Left colon (tissue), 2 donors: ENCODE measurements around the gene ATXN1. TPM values are rescaled to one million over a fixed set of nuclear protein-coding genes. Genes with fewer than 3 reads are reported as not detected.

Experiments
- ATAC-seq: fragments of 200-7000 bp; cut with Tn5 transposase; one replicate; pipeline ENCODE4 v1.9.1; 2020; ENCODE audit warnings: mild to moderate bottlenecking, moderate library complexity
- DNase-seq, 2 donors: peaks; one replicate each; pipeline ENCODE4 v3.0.0-alpha.2; 2020
- intact Hi-C, 2 donors: fragments of 100-400 bp; cut with DNase I in 1 of 2; cut with micrococcal nuclease in 1 of 2; formaldehyde crosslinking; loops; one replicate each; pipeline versions ENCODE4 v1.11.2 to v1.14.0; 2022; cut with DNase I, micrococcal nuclease
- total RNA-seq, 2 donors: library from RNA; stranded (reverse); fragmentation: NEBNext Ultra II Directional; extraction: Animal tissue kit (Norgen Biotek cat#: 25700); gene quantifications; one replicate each; pipeline ENCODE4 v1.2.1, GENCODE V29; 2021
- donor health status: DM: no; HTN: no; CAD: no.
- donor health status: DM: yes; HTN: yes; CAD: no.

ATXN1 gene
- total RNA-seq, 2 donors from 2014 or later, result 26.9 to 55.1 TPM

DNA sequence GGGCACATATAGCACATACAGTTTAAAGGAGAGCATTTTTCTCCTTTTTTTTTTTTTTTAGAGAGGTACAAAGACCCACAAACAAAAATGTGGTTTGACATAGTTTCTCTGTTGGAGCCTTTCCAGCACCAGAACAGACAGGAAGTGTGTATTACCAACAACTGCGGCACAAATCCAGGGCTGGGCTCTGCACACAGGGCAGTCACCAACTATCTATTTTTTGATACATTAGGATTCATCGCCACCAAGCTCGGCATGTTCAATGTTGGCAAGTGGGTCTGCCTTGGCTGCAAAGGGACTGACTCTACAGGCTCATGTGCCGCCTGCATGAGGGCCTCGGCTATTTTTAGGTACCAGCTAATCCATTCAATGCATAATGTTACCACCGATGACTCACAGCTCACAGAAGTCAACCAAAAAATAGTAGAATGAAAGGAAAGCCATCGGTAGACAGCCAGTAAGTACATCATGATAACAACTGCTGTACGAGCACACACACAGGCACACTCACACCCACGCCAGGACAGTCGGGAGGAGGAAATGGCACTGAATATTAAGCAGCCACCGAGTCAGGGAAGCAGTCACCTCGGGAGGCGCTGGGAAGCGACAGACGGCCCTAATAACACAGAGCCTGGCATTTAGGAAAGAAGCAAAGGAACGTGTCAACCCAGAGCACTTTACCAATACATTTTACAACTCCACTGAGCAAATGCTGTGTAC is 441.3 kb downstream of the ATXN1 start:
- ATAC-seq (peak; percentile 34), DNase-seq (peak in 1 of 2 donors; percentile 37)
- intact Hi-C loops, result no loop called here

DNA sequence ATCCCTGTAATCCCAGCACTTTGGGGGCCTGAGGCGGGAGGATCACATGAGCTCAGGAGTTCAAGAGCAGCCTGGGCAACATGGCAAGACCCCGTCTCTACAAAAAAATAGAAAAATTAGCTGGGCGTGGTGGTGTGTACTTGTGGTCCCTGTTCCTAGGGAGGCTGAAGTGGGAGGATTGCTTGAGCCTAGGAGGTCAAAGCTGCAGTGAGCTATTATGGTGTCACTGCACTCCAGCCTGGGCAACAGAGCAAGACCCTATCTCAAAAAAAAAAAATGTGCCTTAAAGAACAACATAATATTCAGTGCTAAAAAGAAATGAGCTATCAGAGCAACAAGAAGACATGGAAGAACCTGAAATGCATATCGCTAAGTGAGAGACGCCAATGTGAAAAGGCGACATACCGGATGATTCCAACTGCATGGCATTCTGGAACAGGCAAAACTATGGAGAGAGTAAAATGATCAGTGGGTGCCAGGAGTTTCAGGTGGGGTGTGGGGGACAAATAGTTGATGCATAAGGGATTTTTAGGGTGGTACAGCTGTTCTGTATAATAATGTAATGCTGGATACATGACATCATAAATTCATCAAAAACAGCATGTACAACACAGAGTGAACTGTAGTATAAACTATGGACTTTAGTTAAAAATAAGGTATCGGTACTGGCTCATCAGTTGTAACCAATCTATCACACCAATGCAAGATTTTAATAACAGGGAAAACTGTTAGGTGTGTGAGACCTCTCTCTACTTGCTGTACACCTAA is 442.1 kb downstream of the ATXN1 start:
- intact Hi-C loops, result no loop called here
- ATAC-seq (no peak), DNase-seq (no peak)

GRCh38 chr6:16318538-16318937 is 442.7 kb downstream of the ATXN1 start:
- DNase-seq, result no peak
- ATAC-seq, result no peak
- intact Hi-C loops, result no loop called here

GRCh38 chr6:16316741-16317251 is 444.5 kb downstream of the ATXN1 start:
- ATAC-seq, result peak; percentile 34
- DNase-seq, result no peak
- intact Hi-C loops, result no loop called here

GRCh38 chr6:16314296-16314695 is 447.0 kb downstream of the ATXN1 start:
- intact Hi-C loops, result no loop called here
- no peak for ATAC-seq
- DNase-seq, result no peak

DNA sequence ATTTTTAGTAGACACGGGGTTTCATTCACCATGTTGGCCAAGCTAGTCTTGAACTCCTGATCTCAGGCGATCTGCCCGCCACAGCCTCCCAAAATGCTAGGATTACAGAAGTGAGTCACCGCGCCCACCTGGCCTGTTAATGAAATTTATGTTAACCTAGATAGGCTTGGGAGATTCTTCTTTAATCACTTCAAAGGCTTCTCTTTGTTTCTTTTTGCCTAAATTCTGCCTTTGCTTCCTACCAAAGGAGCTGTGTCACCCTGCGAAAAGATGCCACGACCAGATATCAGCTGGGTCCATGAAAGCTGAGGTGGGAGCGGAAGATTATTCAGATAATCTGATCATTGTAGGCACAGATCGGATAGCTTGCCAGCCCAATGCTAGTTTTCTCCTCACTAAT is 447.5 kb downstream of the ATXN1 start:
- intact Hi-C loops, result no loop called here
- DNase-seq (no peak), ATAC-seq (no peak)

- no peak for ATAC-seq
- intact Hi-C loops, result no loop called here
- DNase-seq, result no peak
These were observed 449.5 kb downstream of the ATXN1 start for GRCh38 chr6:16311763-16312162.

DNA sequence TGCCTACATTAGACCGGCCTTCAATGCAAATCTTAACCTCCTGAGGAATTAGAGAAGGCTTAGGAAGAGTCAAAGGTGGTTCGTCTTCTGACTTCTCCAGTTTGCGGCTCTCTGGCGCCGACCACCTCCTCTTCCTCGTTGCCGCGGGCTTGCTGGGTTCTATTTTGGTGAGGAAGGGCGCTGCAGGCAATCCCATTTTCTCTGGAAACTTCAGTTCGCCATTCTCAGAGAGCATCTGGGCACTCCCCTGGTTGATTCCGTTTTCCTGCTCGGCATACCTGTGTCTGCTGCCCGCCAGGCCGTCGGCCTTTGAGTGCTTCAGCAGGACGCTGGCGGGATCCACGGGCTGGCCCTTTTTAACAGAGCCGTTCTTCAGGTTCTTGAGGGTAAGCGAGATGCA is 454.9 kb downstream of the ATXN1 start:
- intact Hi-C loops, result no loop called here

GRCh38 chr6:16305788-16306187 is 455.5 kb downstream of the ATXN1 start:
- ATAC-seq, result no peak
- intact Hi-C loops, result no loop called here
- no peak for DNase-seq

More for the DNA sequence above, 454.9 kb downstream of the ATXN1 start:
- DNase-seq (no peak), ATAC-seq (no peak)

DNA sequence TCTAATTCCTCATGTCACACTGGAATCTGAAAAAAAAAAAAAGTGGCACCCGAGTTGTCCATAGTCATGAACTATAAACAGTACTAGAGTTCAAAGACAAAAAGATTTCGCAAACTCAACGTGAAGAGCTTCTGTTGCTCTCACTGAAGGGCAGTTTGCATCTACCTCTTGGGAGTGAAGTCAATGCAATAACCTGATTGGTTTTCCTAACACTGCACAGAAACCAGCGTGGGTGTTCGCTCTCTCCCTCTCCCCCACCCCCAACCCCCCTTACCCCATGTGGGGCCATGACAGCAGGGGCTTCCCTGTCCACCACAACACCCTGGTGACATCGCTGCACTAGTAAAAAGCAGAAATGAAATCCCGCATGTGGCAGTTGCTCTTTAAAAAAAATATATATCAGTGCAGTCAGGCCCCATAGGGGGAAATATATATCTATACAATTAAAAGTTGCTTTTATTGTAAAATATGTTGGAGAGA is 456.0 kb downstream of the ATXN1 start:
- no peak for DNase-seq
- no peak for ATAC-seq
- intact Hi-C loops, result no loop called here

GRCh38 chr6:16302721-16303552 is 458.3 kb downstream of the ATXN1 start:
- no peak for ATAC-seq
- no peak for DNase-seq
- intact Hi-C loops, result no loop called here

DNA sequence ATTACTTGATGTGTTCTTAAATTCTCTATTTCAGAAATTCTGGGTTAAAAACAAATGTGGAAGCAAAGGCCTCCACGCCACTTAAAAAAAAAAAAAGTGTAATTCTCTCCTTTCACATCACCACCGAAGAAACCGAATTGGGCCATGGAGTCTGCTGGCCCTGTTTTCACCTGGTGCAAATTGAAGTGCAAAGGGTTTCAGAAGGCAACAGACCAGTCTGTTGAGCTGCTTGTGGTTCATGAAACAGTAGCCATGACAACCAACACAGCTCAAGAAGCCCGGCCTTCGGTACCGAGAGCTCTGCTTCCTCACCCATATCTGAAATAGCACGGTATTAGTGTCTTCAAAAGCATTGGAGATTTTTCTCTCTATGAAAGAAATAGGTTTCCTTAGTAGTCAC is 459.7 kb downstream of the ATXN1 start:
- intact Hi-C loops, result no loop called here
- DNase-seq (no peak), ATAC-seq (no peak)

DNA sequence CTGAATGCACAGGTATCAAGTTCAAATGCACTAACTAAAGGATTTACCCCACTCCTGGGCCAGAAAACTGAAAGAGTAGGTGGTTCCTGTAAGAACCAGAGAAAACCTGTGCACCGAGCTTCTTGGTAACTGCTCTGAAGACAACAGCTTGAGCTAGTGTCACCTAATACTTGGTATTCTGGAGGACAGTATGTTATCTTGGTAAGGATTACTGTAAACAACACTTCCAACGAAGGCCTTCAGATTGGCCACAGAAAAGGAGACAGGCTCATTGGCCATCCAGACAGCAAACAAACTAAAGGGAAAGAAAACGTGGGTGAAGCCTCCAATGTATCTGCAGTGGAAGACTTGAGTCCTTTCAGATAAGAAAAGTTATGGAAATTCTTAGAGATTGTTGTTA is 461.4 kb downstream of the ATXN1 start:
- intact Hi-C loops, result no loop called here
- DNase-seq, result no peak

GRCh38 chr6:16296061-16296670 is 465.1 kb downstream of the ATXN1 start:
- intact Hi-C loops, result no loop called here
- DNase-seq (no peak), ATAC-seq (no peak)

More for the DNA sequence above, 461.4 kb downstream of the ATXN1 start:
- no peak for ATAC-seq

DNA sequence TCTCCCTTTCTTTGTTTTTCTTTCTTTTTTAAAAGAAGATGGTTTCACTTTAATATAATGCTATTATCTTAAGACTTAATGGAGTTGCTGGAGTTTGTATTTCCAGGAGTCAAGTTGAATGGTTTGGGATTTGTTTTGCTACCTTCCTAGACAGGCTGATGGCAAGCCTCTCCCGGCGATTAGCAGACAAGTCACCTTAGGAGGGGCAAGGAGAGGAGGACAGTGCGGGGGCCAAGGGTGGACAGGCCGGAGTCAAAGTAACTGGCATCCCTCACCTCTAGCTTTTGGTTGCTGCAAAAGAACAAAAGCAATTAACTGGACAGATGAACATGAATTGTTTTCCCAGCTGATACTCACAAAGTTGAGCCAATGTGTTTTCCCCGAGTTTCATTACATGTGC is 465.8 kb downstream of the ATXN1 start:
- no peak for ATAC-seq
- intact Hi-C loops, result no loop called here
- no peak for DNase-seq

GRCh38 chr6:16295060-16295459 is 466.2 kb downstream of the ATXN1 start:
- DNase-seq (no peak), ATAC-seq (no peak)
- intact Hi-C loops, result no loop called here

DNA sequence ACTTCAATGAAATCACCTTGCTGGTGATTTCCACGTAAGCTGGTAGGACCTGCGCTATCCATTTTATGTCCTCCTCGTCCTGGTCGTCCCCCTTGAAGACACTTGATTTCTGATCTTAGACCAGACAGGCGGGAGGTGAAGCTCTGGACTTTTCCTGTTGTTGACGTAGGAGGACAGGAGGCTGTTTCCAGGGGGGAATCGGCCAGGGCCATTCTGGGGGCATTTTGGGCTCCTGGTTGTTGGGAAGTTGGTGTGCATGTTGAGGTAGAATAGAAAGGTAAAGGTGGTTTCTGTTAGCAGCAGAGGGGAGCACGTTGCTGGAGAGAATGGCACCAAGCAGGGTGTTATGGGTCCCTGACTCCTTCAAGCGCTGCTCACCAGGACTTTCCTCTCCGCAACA is 466.9 kb downstream of the ATXN1 start:
- intact Hi-C loops, result no loop called here
- ATAC-seq, result no peak
- DNase-seq, result no peak

DNA sequence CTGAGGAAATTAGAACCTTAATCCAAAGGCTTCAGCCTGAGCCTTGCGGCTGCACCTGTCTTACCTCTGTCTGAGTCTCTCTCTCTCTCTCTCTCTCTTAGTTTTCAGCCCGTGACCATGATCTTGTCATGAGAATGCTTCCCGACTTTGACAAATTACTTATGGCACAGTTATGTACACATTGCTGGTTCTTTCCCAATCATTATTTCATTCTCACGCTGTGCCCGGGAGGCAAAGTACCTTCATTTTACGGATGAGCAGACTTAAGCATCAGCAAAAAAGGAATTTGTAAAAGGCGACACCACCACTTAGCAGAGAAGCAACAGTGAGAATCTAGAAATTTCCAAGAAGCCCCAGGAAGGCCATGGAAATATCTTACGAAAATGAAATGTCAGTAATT is 468.3 kb downstream of the ATXN1 start:
- intact Hi-C loops, result no loop called here
- ATAC-seq (no peak), DNase-seq (no peak)

- no peak for ATAC-seq
- DNase-seq, result no peak
- intact Hi-C loops, result no loop called here
These were observed 468.8 kb downstream of the ATXN1 start for GRCh38 chr6:16292432-16292831.
